Activated naive CD8-positive, alpha-beta T cell treated with anti-CD3 and anti-CD28 coated beads, Interleukin-2, amount 10 ng/mL, durations not matched to agents 7 days and 5 days (primary cell): Measurements from ENCODE around the gene MRGPRE. TPM values are rescaled to one million over a fixed set of nuclear protein-coding genes. Genes with fewer than 3 reads are reported as not detected.
A peak's percentile ranks its signal among the peaks of the same experiment; 100 is the strongest.
"Not testable (repeated sequence)": the region's sequence is repeated elsewhere in the genome, so short reads cannot be mapped to it uniquely, and the experiment has no call there.

Experiments
- ATAC-seq: fragments of 150-1000 bp; cut with Tn5 transposase; one replicate; pipeline ENCODE4 v1.10.0; 2021; ENCODE audit warnings: low read depth, moderate library complexity
- POLR2A ChIA-PET: fragments of 350-600 bp; sonication (Branson Sonifier 250); formaldehyde crosslinking; loops from one replicate; lab custom pipeline; 2021; ENCODE audit warnings: antibody characterized with exemption; lab: Charles Lee
- DNase-seq: peaks from one replicate; pipeline ENCODE4 v3.0.0; 2021
- H3K27ac Mint-ChIP-seq: one replicate; pipeline ENCODE4 v1.8.0; 2022; ENCODE audit warnings: mild to moderate bottlenecking, mixed read lengths
- H3K27me3 Mint-ChIP-seq: one replicate; pipeline ENCODE4 v1.8.0; 2022; ENCODE audit warnings: mild to moderate bottlenecking, moderate library complexity, mixed read lengths
- H3K36me3 Mint-ChIP-seq: one replicate; pipeline ENCODE4 v1.8.0; 2021; ENCODE audit warnings: mild to moderate bottlenecking, mixed read lengths
- H3K4me1 Mint-ChIP-seq: one replicate; pipeline ENCODE4 v1.8.0; 2021; ENCODE audit warnings: mixed read lengths
- H3K4me3 Mint-ChIP-seq: one replicate; pipeline ENCODE4 v1.8.0; 2022; ENCODE audit warnings: mild to moderate bottlenecking, moderate library complexity, mixed read lengths
- H3K9me3 Mint-ChIP-seq: one replicate; pipeline ENCODE4 v1.8.0; 2021; ENCODE audit warnings: mixed read lengths
- total RNA-seq, 2 experiments: library from RNA; stranded (reverse); gene quantifications; one replicate each; pipeline ENCODE4 v1.2.3, GENCODE V29; 2021

The MRGPRE gene, protein sequence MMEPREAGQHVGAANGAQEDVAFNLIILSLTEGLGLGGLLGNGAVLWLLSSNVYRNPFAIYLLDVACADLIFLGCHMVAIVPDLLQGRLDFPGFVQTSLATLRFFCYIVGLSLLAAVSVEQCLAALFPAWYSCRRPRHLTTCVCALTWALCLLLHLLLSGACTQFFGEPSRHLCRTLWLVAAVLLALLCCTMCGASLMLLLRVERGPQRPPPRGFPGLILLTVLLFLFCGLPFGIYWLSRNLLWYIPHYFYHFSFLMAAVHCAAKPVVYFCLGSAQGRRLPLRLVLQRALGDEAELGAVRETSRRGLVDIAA
- total RNA-seq: not detected

DNA sequence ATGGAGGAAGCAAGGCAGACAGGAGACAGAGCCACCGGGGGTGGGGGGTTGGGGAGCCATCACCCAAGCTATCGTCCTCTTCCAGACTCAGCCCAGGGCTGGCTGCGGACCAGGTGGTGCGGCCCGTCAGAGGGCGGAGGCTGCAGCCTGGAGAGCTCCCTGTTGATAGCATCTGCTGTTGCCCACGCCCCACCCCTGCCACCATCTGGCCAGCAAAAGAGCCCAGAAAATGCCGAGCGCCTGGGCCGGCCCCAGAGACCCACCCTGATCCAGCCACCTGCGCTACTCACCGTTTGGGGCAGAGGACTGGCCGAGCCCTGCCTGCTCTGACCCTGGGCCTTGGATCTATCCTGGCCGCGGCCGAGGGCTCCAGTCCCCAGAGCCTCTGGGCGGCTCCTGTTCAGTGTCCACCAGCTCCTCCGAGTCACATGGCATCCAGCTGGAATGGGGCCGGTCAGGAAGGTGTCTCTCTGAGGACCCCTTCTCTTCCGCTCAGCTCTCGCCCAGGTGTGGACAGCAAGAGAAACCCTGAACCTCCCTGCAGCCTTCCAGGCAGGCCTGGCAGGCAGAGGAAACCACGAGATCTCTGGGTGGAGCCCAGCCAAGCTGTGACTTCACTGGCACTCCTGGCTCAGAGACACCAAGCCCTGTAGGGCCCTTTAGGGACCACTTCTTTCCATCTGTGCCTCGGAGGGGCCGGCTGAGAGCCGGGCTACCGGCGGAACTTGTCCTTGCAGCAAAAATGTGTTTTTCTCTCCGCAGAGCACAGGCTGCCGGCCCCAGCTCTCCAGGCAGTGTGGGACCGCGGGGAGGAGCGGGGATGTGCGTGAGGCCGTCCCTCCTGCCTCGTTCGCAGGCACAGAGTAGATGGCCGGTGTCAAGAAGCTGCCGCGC, at the start of gene MRGPRE:
TSS of gene MRGPRE (minus strand) at position 567 of the 894 bp plus-strand sequence. CDS start 3,618 bp downstream, outside the sequence.
- Mint-ChIP-seq H3K27me3 (peaks cover 13% of the 10 kb centered on the region), H3K4me3 (no peak within 1 kb of the TSS), H3K9me3 (no peaks in the 10 kb centered on the region), H3K36me3 (no peaks in the 10 kb centered on the region), H3K4me1 (no peaks in the 10 kb centered on the region), H3K27ac (no peak within 1 kb of the TSS)
- POLR2A ChIA-PET: no interaction called here
- DNase-seq (no peak), ATAC-seq (no peak)

DNA sequence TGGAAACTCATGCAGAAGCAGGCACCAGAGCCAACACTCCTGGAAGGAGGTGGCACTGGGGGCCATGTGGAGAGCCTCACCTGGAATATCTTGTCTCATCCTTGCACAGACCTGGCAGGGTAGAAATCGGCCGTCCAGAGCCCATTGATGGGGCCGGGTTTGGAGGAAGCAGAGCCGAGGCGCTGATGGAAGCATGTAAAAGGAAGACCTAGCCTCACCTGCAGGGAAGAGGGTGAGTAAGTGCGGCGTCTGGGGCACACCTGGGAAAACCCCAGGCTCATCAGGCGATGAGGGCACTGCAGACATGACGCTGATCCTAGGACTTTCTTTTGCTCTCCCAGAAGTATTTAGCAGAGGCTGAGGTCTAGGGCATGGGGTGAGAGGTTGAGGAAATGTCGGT, 48.9 kb upstream of the MRGPRE start:
- DNase-seq, H3K36me3 Mint-ChIP-seq, H3K27me3 Mint-ChIP-seq, H3K4me3 Mint-ChIP-seq, H3K27ac Mint-ChIP-seq, POLR2A ChIA-PET, H3K4me1 Mint-ChIP-seq, H3K9me3 Mint-ChIP-seq, ATAC-seq: not testable (repeated sequence)

DNA sequence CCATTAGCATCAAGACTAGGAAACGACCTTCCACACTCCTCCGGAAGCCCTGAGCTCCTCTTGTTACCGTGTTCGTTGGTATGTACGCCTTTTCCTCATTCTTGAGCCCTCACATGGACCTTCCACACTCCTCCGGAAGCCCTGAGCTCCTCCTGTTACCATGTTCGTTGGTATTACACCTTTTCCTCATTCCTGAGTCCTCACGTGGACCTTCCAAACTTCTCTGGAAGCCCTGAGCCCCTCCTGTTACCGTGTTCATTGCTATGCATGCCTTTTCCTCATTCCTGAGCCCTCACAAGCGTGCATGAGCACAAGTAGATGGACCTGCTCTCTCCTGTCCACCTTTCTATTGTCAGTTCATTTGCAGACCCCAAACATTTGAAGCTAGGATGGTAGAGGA, 48.4 kb upstream of the MRGPRE start:
- ATAC-seq, H3K36me3 Mint-ChIP-seq, H3K4me1 Mint-ChIP-seq, H3K9me3 Mint-ChIP-seq, H3K4me3 Mint-ChIP-seq, POLR2A ChIA-PET, H3K27ac Mint-ChIP-seq, H3K27me3 Mint-ChIP-seq, DNase-seq: not testable (repeated sequence)

DNA sequence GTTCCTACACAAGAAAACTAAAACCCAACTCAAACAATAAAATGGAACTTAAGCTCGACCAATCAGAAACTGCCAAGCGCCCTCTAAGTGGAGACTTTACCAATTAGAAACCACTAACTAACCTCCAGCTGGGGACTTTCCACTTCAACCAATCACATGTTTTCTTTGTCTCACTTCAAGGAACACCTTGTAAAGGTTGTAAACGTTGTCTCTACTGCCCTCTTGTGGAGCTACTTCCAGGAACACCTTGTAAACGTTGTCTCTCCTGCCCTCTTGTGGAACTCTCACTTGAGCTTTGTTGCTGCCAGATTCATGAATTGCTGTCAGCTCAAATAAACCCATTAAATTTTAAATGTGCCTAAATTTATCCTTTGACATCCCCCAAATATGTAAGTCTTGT, 46.7 kb upstream of the MRGPRE start:
- ATAC-seq: peak; percentile 47
- H3K36me3 Mint-ChIP-seq, H3K4me3 Mint-ChIP-seq, DNase-seq, POLR2A ChIA-PET, H3K27me3 Mint-ChIP-seq, H3K27ac Mint-ChIP-seq, H3K4me1 Mint-ChIP-seq, H3K9me3 Mint-ChIP-seq: not testable (repeated sequence)

DNA sequence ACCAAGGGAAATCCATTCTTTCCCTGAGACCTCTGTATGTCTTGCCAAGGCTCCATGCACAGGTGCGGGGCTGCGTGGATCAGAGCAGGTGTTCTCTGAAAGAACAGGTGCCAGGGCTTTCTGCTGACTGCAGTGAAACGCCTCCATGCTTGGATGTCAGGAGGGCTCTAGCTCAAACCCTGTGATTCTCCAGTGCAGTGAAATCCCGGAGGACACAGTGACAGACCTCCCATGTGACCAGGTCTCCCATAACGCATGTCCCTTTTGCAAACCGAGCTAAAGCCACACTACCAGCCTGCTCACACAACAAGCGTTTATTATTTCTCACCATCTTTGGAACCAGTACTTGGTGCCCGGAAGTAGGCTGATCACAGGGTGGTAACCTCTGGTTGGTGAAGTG, 41.4 kb upstream of the MRGPRE start:
- H3K9me3 Mint-ChIP-seq, H3K27me3 Mint-ChIP-seq, H3K4me3 Mint-ChIP-seq, H3K36me3 Mint-ChIP-seq, POLR2A ChIA-PET, H3K27ac Mint-ChIP-seq, DNase-seq, ATAC-seq, H3K4me1 Mint-ChIP-seq: not testable (repeated sequence)

DNA sequence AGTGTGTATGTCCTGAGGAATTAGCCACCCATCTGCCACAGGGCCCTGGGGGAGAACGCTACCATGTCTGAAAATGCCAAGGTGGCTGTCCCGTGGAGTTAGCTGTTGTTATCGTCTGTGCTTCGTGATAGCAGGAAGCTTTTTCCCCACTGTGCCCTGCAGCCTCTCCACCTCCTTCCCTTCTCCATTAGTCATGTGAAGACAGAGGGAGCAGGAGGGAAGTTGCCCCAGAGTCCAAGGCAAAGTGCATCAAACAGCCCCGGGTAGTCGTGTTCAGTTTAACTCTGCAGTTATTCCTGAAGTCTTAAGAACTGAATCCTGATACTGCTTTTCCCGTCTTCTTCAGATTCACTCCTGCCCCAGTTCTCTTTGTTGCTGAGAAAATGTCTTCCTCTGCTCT, 30.3 kb upstream of the MRGPRE start:
- H3K9me3 Mint-ChIP-seq, H3K27ac Mint-ChIP-seq, H3K27me3 Mint-ChIP-seq, H3K4me3 Mint-ChIP-seq, DNase-seq, ATAC-seq, H3K36me3 Mint-ChIP-seq, POLR2A ChIA-PET, H3K4me1 Mint-ChIP-seq: not testable (repeated sequence)

DNA sequence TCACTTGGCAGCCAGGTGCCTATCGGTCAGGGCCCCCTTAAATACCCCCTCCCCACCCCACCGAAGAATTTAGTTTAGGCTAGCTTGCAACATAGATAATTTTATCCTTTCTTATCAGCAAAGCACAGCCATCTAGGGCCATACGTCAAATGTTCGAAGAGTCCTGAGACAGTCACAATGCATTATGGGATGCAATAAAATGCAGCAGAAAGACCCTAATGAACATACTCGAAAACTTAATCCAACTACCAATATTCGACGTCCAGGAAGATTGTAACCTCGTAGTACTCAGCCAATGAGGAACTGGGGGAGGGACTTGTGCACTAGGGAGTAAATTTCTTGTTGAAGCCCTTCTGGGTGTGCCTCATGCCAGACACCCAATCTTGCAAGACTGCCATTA, 29.6 kb upstream of the MRGPRE start:
- ATAC-seq, H3K27me3 Mint-ChIP-seq, H3K4me3 Mint-ChIP-seq, H3K27ac Mint-ChIP-seq, H3K4me1 Mint-ChIP-seq, POLR2A ChIA-PET, DNase-seq, H3K36me3 Mint-ChIP-seq, H3K9me3 Mint-ChIP-seq: not testable (repeated sequence)

DNA sequence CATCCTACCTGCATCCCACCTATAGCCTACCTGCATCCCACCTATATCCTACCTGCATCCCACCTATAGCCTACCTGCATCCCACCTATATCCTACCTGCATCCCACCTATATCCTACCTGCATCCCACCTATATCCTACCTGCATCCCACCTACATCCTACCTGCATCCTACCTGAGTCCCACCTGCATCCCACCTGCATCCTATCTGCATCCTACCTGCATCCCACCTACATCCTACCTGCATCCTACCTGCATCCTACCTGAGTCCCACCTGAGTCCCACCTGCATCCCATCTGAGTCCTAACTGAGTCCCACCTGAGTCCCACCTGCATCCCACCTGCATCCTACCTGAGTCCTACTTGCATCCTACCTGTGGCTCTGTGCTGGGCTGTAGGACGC, 25.3 kb upstream of the MRGPRE start:
- H3K27me3 Mint-ChIP-seq, H3K9me3 Mint-ChIP-seq, ATAC-seq, H3K27ac Mint-ChIP-seq, H3K36me3 Mint-ChIP-seq, DNase-seq, H3K4me1 Mint-ChIP-seq, POLR2A ChIA-PET, H3K4me3 Mint-ChIP-seq: not testable (repeated sequence)

DNA sequence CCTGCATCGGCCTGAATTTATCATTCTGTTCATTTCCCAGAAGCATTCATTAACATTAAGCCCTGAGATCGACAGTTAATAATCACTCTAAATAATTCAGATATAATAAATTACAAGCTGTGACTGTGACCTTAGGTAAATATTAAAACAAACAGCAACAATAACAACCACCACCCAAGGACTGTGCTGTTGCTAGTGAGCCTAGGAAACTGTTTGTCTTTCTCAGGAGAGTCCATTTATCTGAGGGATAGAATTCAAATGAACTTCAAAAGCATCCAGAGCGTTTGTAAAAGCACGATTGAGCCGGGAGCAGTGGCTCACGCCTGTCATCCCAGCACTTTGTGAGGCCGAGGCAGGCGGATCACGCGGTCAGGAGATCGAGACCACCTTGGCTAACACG, 23.0 kb upstream of the MRGPRE start:
- not testable (repeated sequence) for ATAC-seq, H3K27ac Mint-ChIP-seq, H3K4me1 Mint-ChIP-seq

DNA sequence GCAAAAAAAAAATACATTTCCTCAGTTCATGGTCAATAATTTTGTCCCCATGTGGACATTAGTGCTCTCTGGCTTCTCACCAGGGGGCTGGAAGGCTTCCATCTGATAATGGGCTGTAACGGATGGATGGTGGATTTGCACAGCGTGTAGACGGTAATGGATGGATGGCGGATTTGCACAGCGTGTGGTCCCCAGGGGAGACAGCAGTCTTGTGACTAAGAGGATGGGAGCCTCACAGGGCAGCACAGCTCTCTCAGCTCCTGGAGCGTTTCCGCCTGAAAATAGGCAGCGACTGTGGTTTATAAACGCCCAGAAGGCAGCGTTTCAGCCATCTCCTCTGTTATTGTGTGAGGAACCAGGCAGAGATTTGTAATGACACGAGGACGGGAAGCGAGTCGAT, 22.6 kb upstream of the MRGPRE start:
- H3K36me3 Mint-ChIP-seq, H3K4me1 Mint-ChIP-seq, H3K4me3 Mint-ChIP-seq, DNase-seq, H3K27ac Mint-ChIP-seq, H3K27me3 Mint-ChIP-seq, POLR2A ChIA-PET, H3K9me3 Mint-ChIP-seq, ATAC-seq: not testable (repeated sequence)

More for the DNA sequence above, 23.0 kb upstream of the MRGPRE start:
- H3K27me3 Mint-ChIP-seq, H3K4me3 Mint-ChIP-seq, H3K36me3 Mint-ChIP-seq, POLR2A ChIA-PET, DNase-seq, H3K9me3 Mint-ChIP-seq: not testable (repeated sequence)

DNA sequence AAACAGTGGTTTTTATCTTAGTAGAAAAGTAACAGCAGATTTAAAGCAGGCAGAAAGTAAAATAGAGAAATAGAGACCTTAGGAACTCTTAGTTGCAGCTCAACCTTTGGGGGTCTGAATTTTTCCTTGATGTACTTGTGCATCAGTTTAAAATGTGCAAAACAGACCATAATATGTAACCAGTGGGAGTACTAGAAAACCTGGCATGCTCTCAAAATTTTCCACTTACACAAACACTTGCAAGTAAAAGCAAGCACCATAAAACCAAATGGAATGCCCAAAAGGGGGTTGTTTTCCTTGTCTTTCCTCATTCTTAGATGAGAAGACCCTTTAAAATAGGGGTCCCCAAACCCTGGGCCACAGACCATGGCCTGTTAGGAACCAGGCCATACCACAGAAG, 12.9 kb upstream of the MRGPRE start:
- H3K27ac Mint-ChIP-seq: no peak overlapping the region
- no peak for ATAC-seq
- no peaks in the 10 kb centered on the region for H3K9me3 Mint-ChIP-seq
- peaks cover 31% of the 10 kb centered on the region for H3K27me3 Mint-ChIP-seq
- H3K4me1 Mint-ChIP-seq: no peaks in the 10 kb centered on the region
- H3K4me3 Mint-ChIP-seq: no peak overlapping the region
- POLR2A ChIA-PET: no interaction called here
- no peak for DNase-seq
- H3K36me3 Mint-ChIP-seq: no peaks in the 10 kb centered on the region

DNA sequence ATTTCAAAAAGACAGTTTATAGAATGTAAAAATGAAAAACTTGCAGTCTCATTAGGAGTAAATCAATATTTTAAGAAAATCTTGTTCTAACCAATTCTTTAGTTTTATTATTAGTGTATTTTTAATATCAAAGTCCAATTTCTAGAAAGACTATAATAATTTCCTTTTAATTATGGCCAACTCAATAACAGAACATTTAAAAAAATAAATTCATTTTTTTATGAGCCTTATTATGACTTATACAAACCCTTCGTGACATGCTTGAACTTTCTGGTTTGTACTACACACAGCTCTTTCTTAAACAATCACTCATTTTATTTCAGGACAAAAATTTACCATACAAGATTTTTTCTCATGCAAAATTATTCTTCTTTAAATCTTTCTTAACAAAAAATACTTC, 11.7 kb upstream of the MRGPRE start:
- no peak for DNase-seq
- Mint-ChIP-seq H3K27ac (no peak overlapping the region), H3K4me3 (no peak overlapping the region), H3K36me3 (no peaks in the 10 kb centered on the region), H3K27me3 (peaks cover 38% of the 10 kb centered on the region), H3K9me3 (no peaks in the 10 kb centered on the region), H3K4me1 (no peaks in the 10 kb centered on the region)
- POLR2A ChIA-PET: no interaction called here
- no peak for ATAC-seq

DNA sequence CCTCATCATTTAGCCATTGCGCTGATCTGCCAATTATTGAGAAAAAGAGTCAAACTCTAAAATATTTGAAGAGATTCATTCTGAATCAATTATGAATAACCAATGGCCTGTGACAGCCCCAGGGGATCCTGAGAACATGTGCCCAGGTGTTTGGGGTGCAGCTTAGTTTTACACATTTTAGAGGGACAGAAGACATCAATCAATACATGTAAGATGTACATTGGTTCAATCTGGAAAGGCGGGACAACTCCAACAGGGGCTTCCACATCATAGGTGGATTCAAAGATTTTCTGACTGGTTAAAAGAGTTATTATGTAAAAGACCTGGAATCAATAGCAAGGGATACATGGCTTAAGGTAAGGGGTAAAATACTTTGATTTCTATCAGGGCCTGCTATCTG, 4.9 kb upstream of the MRGPRE start:
- Mint-ChIP-seq H3K4me3 (no peak overlapping the region), H3K36me3 (no peaks in the 10 kb centered on the region), H3K4me1 (no peaks in the 10 kb centered on the region), H3K27ac (no peak overlapping the region), H3K9me3 (no peaks in the 10 kb centered on the region), H3K27me3 (peaks cover 26% of the 10 kb centered on the region)
- ATAC-seq (no peak), DNase-seq (no peak)
- POLR2A ChIA-PET: no interaction called here

DNA sequence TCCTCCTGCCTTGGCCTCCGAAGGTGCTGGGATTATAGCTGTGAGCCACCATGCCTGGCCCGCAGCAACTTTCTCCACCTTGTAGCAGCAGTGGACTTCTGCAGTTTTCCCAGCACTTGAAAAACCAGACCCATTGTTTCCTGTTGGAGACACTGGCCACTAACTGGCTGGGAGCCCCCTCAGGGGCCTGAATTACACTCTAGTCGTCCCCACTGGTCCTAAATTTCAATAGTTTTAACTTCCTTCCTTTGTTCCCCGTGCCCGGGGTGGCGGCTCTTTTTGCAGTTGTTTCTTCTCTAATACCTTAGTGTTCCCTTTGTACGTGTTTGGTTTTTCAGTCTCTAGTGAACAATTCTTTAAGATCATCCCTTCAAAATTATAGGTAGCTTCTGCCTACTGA, 2.6 kb upstream of the MRGPRE start:
- H3K27me3 Mint-ChIP-seq: peaks cover 18% of the 10 kb centered on the region
- ATAC-seq: no peak
- POLR2A ChIA-PET: no interaction called here

More for the DNA sequence above, 2.6 kb upstream of the MRGPRE start:
- Mint-ChIP-seq H3K27ac (no peak overlapping the region), H3K9me3 (no peaks in the 10 kb centered on the region), H3K4me1 (no peaks in the 10 kb centered on the region), H3K4me3 (no peak overlapping the region), H3K36me3 (no peaks in the 10 kb centered on the region)
- DNase-seq: no peak
